ENCODE results near the gene FAM168B.

GRCh38 chr2:131041402-131042147 lies 51.7 kb downstream of the FAM168B start:
- TF ChIP-seq EP300 (IDR thresholded peaks at IDR 0.05) (no peak), CTCF (IDR thresholded peaks at IDR 0.05) (no peak)

All from suprapubic skin (tissue), 3 donors.